ENCODE results near the gene UMAD1. TPM values are rescaled to one million over a fixed set of nuclear protein-coding genes. Genes with fewer than 3 reads are reported as not detected.

The UMAD1 gene
- total RNA-seq, 1 donor from 2014 or later = 11.3 TPM

GRCh38 chr7:7641129-7641663 is 644 bp downstream of the UMAD1 start:
- no peaks in the 10 kb centered on the region for H3K27me3 ChIP-seq (ENCODE audit: control insufficient read depth, insufficient read depth, low read length)
- no peak for TF ChIP-seq CTCF (IDR thresholded peaks at IDR 0.05; ENCODE audit: insufficient read depth, low read length, severe bottlenecking)
- DNase-seq (ENCODE audit: low read depth) (no peak), FAIRE-seq (no peak)
- no peaks in the 10 kb centered on the region for H3K36me3 ChIP-seq (ENCODE audit: control insufficient read depth, insufficient read depth, low read length)
- peak overlapping the region; percentile 88 for H3K4me3 ChIP-seq (ENCODE audit: low read depth, low read length)

- TF ChIP-seq CTCF (IDR thresholded peaks at IDR 0.05; ENCODE audit: insufficient read depth, low read length, severe bottlenecking) = no peak
- DNase-seq (ENCODE audit: low read depth) (no peak), FAIRE-seq (no peak)
- no peaks in the 10 kb centered on the region for H3K36me3 ChIP-seq (ENCODE audit: control insufficient read depth, insufficient read depth, low read length)
- no peaks in the 10 kb centered on the region for H3K27me3 ChIP-seq (ENCODE audit: control insufficient read depth, insufficient read depth, low read length)
- no peak overlapping the region for H3K4me3 ChIP-seq (ENCODE audit: low read depth, low read length)
Measured at GRCh38 chr7:7642081-7642480, 1.5 kb downstream of the UMAD1 start.

- Histone ChIP-seq H3K36me3 (ENCODE audit: control insufficient read depth, insufficient read depth, low read length) (no peaks in the 10 kb centered on the region), H3K4me3 (ENCODE audit: low read depth, low read length) (no peak overlapping the region), H3K27me3 (ENCODE audit: control insufficient read depth, insufficient read depth, low read length) (no peaks in the 10 kb centered on the region)
- peak; percentile 4 for DNase-seq (ENCODE audit: low read depth)
- FAIRE-seq = no peak
- TF ChIP-seq CTCF (IDR thresholded peaks at IDR 0.05; ENCODE audit: insufficient read depth, low read length, severe bottlenecking) = no peak
Measured at GRCh38 chr7:7647495-7648036, 7.0 kb downstream of the UMAD1 start.

- Histone ChIP-seq H3K4me3 (ENCODE audit: low read depth, low read length) (no peak overlapping the region), H3K27me3 (ENCODE audit: control insufficient read depth, insufficient read depth, low read length) (no peaks in the 10 kb centered on the region), H3K36me3 (ENCODE audit: control insufficient read depth, insufficient read depth, low read length) (no peaks in the 10 kb centered on the region)
- TF ChIP-seq CTCF (IDR thresholded peaks at IDR 0.05; ENCODE audit: insufficient read depth, low read length, severe bottlenecking) = no peak
- no peak for FAIRE-seq
- no peak for DNase-seq (ENCODE audit: low read depth)
Measured at GRCh38 chr7:7650682-7651206, 10.2 kb downstream of the UMAD1 start.

GRCh38 chr7:7651479-7651878 is 10.9 kb downstream of the UMAD1 start:
- FAIRE-seq = no peak
- no peaks in the 10 kb centered on the region for H3K27me3 ChIP-seq (ENCODE audit: control insufficient read depth, insufficient read depth, low read length)
- no peaks in the 10 kb centered on the region for H3K36me3 ChIP-seq (ENCODE audit: control insufficient read depth, insufficient read depth, low read length)
- TF ChIP-seq CTCF (IDR thresholded peaks at IDR 0.05; ENCODE audit: insufficient read depth, low read length, severe bottlenecking) = no peak
- no peak overlapping the region for H3K4me3 ChIP-seq (ENCODE audit: low read depth, low read length)
- no peak for DNase-seq (ENCODE audit: low read depth)
